DND-41 (cell line): Measurements from ENCODE around the gene ECPAS.

Experiments
- ATAC-seq: fragments of 200-7000 bp; cut with Tn5 transposase; 3 replicates; pipeline ENCODE4 v1.9.1; 2021; ENCODE audit warnings: low read depth; ENCODE audit not compliant: insufficient read depth
- DNase-seq: peaks from one replicate; pipeline ENCODE4 v3.0.0-alpha.2; 2020
- H2AFZ ChIP-seq: 2 replicates; pipeline ENCODE4 v1.6.0; 2012; ENCODE audit warnings: low read depth, low read length
- H3K27ac ChIP-seq: 2 replicates; pipeline ENCODE4 v1.5.1; 2012; ENCODE audit warnings: low read length, inconsistent platforms
- H3K27me3 ChIP-seq: fragments of 200-600 bp; sonication (generic); 2 replicates; pipeline ENCODE4 v1.6.0; 2012; ENCODE audit warnings: low read length, mild to moderate bottlenecking, inconsistent platforms; ENCODE audit not compliant: insufficient read depth, poor library complexity
- H3K36me3 ChIP-seq: 2 replicates; pipeline ENCODE4 v1.5.1; 2012; ENCODE audit warnings: low read length, inconsistent platforms; ENCODE audit not compliant: insufficient read depth
- H3K4me1 ChIP-seq: 2 replicates; pipeline ENCODE4 v1.5.1; 2012; ENCODE audit warnings: mild to moderate bottlenecking, low read length; ENCODE audit not compliant: insufficient read depth
- H3K4me2 ChIP-seq: 2 replicates; pipeline ENCODE4 v1.6.0; 2012; ENCODE audit warnings: mild to moderate bottlenecking, moderate library complexity, low read length, inconsistent platforms; ENCODE audit not compliant: insufficient read depth
- H3K4me3 ChIP-seq, 2 experiments: fragments of 200-600 bp in 1 of 2; shearing (Covaris generic) in 1 of 2; 2 replicates each; pipeline ENCODE4 v1.5.1; 2012 to 2016; ENCODE audit warnings: inconsistent platforms in 2 of 2, low read length in 2 of 2, mild to moderate bottlenecking in 2 of 2, low read depth in 1 of 2, moderate library complexity in 1 of 2
- H3K79me2 ChIP-seq: 2 replicates; pipeline ENCODE4 v1.6.0; 2012; ENCODE audit warnings: low read length, inconsistent platforms; ENCODE audit not compliant: insufficient read depth
- H3K9ac ChIP-seq: 2 replicates; pipeline ENCODE4 v1.6.0; 2012; ENCODE audit warnings: low read depth, mild to moderate bottlenecking, inconsistent platforms, low read length, moderate library complexity
- H3K9me3 ChIP-seq: 2 replicates; pipeline ENCODE4 v1.5.1; 2012; ENCODE audit warnings: low read length, moderate library complexity, mild to moderate bottlenecking, inconsistent platforms; ENCODE audit not compliant: insufficient read depth, severe bottlenecking
- H4K20me1 ChIP-seq: 2 replicates; pipeline ENCODE4 v1.6.0; 2012; ENCODE audit warnings: low read length; ENCODE audit not compliant: insufficient read depth
- CTCF ChIP-seq: IDR thresholded peaks from 2 replicates; pipeline ENCODE4 v1.5.1; 2012; ENCODE audit warnings: borderline replicate concordance, low read length, moderate library complexity, mild to moderate bottlenecking; ENCODE audit not compliant: poor library complexity, severe bottlenecking; ENCODE audit errors: extremely low read depth
- EZH2 ChIP-seq: IDR thresholded peaks from 3 replicates; pipeline ENCODE4 v1.6.1; 2012; ENCODE audit warnings: borderline replicate concordance, low read depth, mild to moderate bottlenecking, moderate library complexity, low read length, inconsistent platforms; ENCODE audit not compliant: severe bottlenecking

The ECPAS gene

GRCh38 chr9:111414406-111414805 lies 69.8 kb downstream of the ECPAS start:
- Histone ChIP-seq H3K4me1 (no peaks in the 10 kb centered on the region), H3K9ac (no peak overlapping the region), H3K27ac (no peak overlapping the region), H3K79me2 (no peaks in the 10 kb centered on the region), H2AFZ (no peak overlapping the region), H3K9me3 (no peaks in the 10 kb centered on the region), H3K4me3 (no peak overlapping the region), H3K27me3 (peaks cover 3% of the 10 kb centered on the region), H3K36me3 (no peaks in the 10 kb centered on the region), H4K20me1 (no peaks in the 10 kb centered on the region), H3K4me2 (no peak overlapping the region)
- ATAC-seq (no peak), DNase-seq (no peak)
- TF ChIP-seq EZH2 (no peak), CTCF (no peak)

GRCh38 chr9:111413996-111414395 lies 70.2 kb downstream of the ECPAS start:
- H3K79me2 ChIP-seq = no peaks in the 10 kb centered on the region
- ATAC-seq = no peak
- no peaks in the 10 kb centered on the region for H3K9me3 ChIP-seq
- H3K36me3 ChIP-seq = no peaks in the 10 kb centered on the region
- no peak overlapping the region for H3K27ac ChIP-seq
- H3K9ac ChIP-seq = no peak overlapping the region
- H2AFZ ChIP-seq = no peak overlapping the region
- no peaks in the 10 kb centered on the region for H3K4me1 ChIP-seq
- peaks cover 3% of the 10 kb centered on the region for H3K27me3 ChIP-seq
- no peak overlapping the region for H3K4me2 ChIP-seq
- TF ChIP-seq CTCF = no peak
- no peak for TF ChIP-seq EZH2
- H4K20me1 ChIP-seq = no peaks in the 10 kb centered on the region
- no peak for DNase-seq
- H3K4me3 ChIP-seq = no peak overlapping the region

GRCh38 chr9:111412280-111412679 lies 71.9 kb downstream of the ECPAS start:
- H3K9ac ChIP-seq = no peak overlapping the region
- no peaks in the 10 kb centered on the region for H3K4me1 ChIP-seq
- no peak overlapping the region for H3K4me3 ChIP-seq
- H3K27me3 ChIP-seq = peaks cover 3% of the 10 kb centered on the region
- H3K9me3 ChIP-seq = no peaks in the 10 kb centered on the region
- no peaks in the 10 kb centered on the region for H4K20me1 ChIP-seq
- no peak overlapping the region for H3K27ac ChIP-seq
- no peak overlapping the region for H3K4me2 ChIP-seq
- no peak for DNase-seq
- H3K36me3 ChIP-seq = no peaks in the 10 kb centered on the region
- no peak overlapping the region for H2AFZ ChIP-seq
- no peaks in the 10 kb centered on the region for H3K79me2 ChIP-seq
- no peak for ATAC-seq
- TF ChIP-seq CTCF = no peak
- no peak for TF ChIP-seq EZH2

- no peak overlapping the region for H3K4me3 ChIP-seq
- H3K79me2 ChIP-seq = no peaks in the 10 kb centered on the region
- no peaks in the 10 kb centered on the region for H4K20me1 ChIP-seq
- H3K36me3 ChIP-seq = no peaks in the 10 kb centered on the region
- TF ChIP-seq EZH2 (no peak), CTCF (no peak)
- H3K27me3 ChIP-seq = peaks cover 3% of the 10 kb centered on the region
- no peak overlapping the region for H3K4me2 ChIP-seq
- H2AFZ ChIP-seq = no peak overlapping the region
- DNase-seq = no peak
- no peaks in the 10 kb centered on the region for H3K9me3 ChIP-seq
- H3K27ac ChIP-seq = no peak overlapping the region
- no peak for ATAC-seq
- no peaks in the 10 kb centered on the region for H3K4me1 ChIP-seq
- H3K9ac ChIP-seq = no peak overlapping the region
Measured at GRCh38 chr9:111411266-111411665, 72.9 kb downstream of the ECPAS start.
